GM21515 (cell line): Measurements from ENCODE around the gene LAMA3.
"Not testable (repeated sequence)": the region's sequence is repeated elsewhere in the genome, so short reads cannot be mapped to it uniquely, and the experiment has no call there.

Source experiments
- ATAC-seq: cut with Tn5 transposase; IDR thresholded peaks from one replicate; pipeline ENCODE4 v1.9.1; 2021; ENCODE audit not compliant: unreplicated experiment

LAMA3 gene

GRCh38 chr18:23704806-23705205, 15.6 kb downstream of the LAMA3 start:
- ATAC-seq: no peak

DNA sequence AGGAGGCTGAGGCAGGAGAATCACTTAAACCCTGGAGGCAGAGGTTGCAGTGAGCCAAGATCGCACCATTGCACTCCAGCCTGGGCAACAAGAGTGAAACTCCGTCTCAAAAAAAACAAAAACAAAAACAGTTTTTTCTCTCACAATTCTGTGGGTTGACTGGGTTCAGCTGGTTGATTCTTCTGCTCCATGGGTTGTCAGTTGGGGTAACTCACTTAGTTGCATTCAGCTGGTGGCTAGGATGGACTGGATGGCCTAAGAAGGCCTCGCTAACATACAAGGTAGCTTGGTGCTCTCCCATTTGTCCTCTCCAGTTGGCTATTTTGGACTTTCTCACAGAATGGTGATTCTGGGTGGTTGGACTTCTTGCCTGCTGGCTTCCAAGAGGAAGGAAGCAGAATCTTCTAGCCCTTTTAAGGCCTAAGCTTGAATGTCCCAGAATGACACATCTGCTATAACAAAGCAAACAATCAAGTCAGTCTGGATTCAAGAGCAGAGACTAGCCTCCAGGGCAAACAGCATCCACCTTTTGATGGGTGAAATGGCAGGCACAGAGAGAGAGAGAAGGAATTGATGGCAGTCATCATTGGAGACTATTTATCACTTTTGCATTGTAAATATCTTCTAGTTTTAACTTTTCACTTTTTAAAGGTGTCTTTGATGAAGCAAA, 17.9 kb downstream of the LAMA3 start:
- no peak for ATAC-seq

DNA sequence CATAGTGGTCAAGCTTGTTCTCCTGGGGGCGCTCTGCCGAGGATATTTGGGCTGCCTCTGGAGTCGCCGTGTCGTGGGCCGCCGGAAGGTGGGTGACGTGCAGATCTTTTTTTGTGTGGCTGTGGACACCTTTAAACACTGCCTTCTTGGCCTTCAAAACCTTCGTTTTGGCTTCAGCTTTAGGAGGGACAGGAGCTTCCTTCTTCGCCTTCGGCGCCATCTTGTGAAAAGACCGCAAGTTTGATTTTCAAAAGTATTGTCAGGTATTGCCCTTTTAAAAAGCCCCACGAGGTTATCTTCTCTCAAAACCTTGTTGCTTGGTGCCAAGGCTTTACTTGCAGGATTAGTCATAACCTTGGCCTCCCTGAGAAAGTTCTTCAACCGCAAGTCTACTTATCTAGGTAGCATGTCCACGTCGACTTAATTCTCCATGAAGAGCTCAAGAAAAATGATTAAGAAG, 20.8 kb downstream of the LAMA3 start:
- ATAC-seq: no peak

DNA sequence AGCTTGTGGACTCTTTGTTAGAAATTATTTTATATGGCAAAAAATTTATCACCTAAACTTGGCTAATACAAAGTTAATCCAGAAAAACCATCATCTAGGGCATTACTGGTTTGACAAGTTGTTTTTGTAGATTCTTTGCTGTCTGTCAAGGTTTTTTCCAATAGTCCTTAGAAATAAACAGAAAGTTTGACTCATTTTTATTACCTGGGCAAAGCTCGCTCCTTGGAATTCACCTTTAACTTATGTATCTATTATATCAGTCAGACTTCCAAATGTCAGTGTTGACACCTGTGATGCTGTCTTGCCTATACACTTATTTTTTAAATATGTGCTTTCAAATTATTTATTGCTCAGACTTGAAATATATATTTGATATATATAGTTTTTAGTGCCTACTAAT, 21.7 kb downstream of the LAMA3 start:
- no peak for ATAC-seq

DNA sequence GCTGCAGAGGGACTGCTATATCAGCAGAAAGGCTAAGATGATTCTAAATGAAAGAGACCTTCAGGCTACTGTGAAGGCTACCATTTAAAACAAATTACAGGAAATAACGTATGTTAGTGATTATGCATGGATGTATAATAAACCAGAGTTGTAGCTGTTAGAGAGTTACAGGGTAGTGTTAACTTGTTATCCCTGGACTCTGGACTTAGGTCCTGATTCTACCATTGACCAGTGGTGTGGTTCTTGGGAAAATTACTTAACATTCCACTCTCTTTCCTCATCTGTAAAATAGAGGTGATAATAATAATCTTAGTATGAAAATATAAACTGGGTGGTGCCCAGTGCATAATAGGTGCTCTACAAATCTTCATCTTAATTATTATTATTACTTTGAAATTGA, 22.2 kb downstream of the LAMA3 start:
- no peak for ATAC-seq

GRCh38 chr18:23712445-23712844, 23.2 kb downstream of the LAMA3 start:
- no peak for ATAC-seq

GRCh38 chr18:23714576-23714975, 25.3 kb downstream of the LAMA3 start:
- ATAC-seq: no peak

DNA sequence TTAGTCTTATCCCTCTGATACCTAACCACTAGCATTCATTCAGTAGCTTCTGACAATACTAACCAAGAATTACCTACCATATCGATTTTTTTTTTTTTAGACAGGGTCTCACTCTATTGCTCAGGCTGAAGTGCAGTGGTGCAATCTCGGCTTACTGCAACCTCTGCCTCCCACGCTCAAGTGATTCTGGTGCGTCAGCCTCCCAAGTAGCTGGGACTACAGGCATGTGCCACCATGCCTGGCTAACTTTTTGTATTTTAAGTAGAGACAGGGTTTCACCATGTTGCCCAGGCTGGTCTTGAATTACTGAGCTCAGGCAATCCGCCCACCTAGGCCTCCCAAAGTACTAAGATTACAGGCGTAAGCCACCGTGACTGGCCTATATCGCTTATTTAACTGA, 26.8 kb downstream of the LAMA3 start:
- not testable (repeated sequence) for ATAC-seq

DNA sequence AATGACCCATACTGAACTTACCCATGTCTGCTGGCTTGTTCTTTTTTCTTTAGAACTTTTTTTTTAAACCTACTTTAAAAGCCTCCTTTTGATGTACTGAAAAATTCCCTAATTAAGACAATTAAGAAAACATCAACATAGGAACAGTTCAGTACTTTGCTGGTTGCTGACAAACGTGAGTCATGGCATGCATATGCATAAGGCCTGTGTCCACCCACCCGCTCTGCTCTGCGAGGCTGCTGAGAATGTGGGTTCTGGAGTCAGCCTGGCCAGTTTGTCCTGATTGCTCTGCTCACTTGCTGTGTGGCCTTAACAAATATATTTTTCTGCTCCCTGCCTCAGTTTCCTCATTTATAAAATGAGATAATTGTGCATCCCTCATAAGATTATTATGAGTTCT, 27.3 kb downstream of the LAMA3 start:
- no peak for ATAC-seq

GRCh38 chr18:23716966-23717365, 27.7 kb downstream of the LAMA3 start:
- no peak for ATAC-seq

GRCh38 chr18:23718243-23718720, 29.0 kb downstream of the LAMA3 start:
- no peak for ATAC-seq

DNA sequence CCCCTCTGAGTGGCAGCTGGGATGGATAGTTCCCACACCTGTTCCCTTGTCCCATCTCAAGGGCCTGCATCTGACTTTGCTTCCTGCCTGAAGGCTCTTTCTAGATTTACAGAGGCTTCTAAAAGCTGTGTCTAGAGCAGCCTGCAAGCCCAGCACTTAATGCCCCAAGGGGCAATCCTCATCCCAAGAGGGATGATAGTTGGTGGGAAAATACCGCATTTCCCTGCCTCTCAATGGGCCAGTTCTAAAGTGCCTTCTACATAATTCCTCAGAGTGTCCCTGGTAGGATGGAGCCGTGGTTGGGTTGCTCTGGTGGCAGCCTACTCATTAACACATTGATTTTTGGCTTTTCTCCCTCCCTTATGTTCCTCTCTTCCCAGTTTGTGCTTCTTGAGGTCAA, 29.5 kb downstream of the LAMA3 start:
- no peak for ATAC-seq

GRCh38 chr18:23719634-23720201, 30.5 kb downstream of the LAMA3 start:
- ATAC-seq: no peak

DNA sequence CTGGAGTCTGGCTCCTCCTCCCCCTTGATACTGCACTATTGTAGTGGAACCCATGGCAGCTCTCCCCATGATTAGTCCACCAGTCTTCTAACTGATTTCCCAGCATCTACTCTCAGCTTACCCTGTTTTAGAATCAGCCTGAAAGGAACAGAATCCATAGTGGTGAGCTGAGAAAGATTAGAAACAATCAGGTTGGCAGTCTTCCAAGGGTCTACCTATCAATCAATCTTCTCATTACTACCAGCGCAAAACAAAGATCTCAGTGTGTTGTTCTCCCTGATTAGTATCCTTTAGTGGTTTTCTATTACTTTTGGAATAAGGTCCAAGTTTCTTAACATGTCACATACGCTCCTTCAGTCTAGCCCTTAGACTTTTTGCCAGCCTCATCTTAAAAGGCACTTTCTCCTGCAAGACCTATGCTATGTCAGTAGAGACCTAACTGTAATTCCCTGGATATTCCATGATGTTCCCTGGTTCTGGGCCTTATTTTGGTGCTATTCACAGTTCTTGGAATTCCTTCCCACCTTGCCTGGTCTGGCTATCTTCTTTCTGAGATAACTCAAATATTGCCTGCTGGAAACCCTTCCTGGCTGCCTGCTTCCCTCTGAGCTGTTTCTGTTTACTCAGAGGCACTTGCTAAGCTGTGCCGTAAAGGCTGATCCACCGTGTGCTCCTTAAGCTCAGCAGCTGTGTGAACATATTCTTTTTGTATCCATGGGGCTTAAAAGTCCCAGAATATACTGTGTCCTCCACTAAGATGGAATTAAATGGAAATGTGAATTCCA, 32.6 kb downstream of the LAMA3 start:
- ATAC-seq: no peak

DNA sequence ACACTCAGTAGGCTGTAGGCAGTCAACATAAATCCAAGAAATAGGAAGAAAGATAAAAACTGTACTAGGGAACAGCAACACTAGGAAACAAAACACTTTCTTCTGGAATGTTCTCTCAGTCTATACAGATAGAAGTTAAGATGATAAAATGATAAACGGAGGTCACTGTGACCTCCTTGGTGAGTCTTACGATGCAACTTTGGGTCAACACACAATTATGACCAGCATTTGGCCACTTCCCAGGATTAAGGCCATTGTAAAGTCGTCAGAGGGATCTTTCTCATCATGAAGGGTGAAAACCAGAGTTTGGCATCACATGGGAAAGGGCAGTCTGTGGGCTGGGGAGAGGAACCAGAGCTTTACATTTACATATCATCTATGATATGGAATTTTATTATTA, 33.4 kb downstream of the LAMA3 start:
- no peak for ATAC-seq

- no peak for ATAC-seq
Observed at GRCh38 chr18:23723121-23723520, 33.9 kb downstream of the LAMA3 start.

- no peak for ATAC-seq
Observed at GRCh38 chr18:23724681-23725080, 35.4 kb downstream of the LAMA3 start.

GRCh38 chr18:23725351-23725750, 36.1 kb downstream of the LAMA3 start:
- ATAC-seq: no peak

DNA sequence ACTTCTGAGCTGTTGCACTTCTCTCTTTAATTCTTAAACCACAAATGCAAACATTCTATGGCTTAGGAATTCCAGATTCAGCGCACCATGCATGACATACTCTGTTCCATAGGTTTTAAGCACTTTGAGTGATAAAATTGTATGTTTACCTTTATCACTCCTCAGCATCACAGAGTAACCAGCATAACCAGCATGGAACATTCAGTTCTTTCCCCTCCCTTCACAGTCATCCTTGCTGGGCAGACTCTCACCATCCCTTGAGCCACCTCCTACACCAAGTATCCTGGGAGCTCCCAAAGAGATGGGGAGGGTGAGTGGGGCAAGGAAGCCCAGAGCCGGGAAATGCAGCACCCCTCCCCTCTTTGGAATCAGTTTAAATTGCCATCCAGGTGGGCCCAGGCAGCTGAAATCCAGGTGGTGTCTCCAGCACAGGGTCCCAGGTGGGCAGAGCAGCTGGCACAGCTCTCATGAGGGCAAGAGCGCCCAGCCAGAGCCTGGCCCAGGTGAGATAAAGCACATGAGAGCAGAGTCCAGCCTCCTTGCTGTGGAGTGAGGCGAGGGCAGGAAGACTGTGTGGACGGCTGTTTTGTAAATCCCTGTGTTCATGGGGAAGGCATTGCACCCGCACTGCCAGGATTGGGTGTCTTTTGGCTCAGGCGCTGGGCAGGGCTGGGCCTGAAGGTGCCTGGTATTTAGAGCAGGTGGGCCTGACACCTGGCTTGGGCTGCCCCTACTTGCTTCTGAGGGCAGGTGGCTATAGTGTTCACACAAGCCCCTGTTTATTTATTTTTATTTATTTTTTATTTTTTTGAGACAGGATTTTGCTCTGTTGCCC, 36.8 kb downstream of the LAMA3 start:
- ATAC-seq: no peak

GRCh38 chr18:23727707-23728493, 38.6 kb downstream of the LAMA3 start:
- ATAC-seq: no peak
